ENCODE results near the gene SPTLC1. TPM values are rescaled to one million over a fixed set of nuclear protein-coding genes. Genes with fewer than 3 reads are reported as not detected.

SPTLC1 gene
- total and polyA plus RNA-seq, 2 of the 8 experiments (the other 6 are each of a cell fraction or from before 2014, with no cell fraction given), result 34.2 to 62.1 TPM

GRCh38 chr9:92026206-92027002, 88.8 kb downstream of the SPTLC1 start (continued):
- TF ChIP-seq CHD7 (IDR thresholded peaks at IDR 0.05; ENCODE audit: insufficient replicate concordance, low read length), result no peak
